Measurements from ENCODE around the gene MRPL51. TPM values are rescaled to one million over a fixed set of nuclear protein-coding genes. Genes with fewer than 3 reads are reported as not detected.

MRPL51 gene
- total RNA-seq, 2 donors from 2014 or later: 40.6 to 51.7 TPM

DNA sequence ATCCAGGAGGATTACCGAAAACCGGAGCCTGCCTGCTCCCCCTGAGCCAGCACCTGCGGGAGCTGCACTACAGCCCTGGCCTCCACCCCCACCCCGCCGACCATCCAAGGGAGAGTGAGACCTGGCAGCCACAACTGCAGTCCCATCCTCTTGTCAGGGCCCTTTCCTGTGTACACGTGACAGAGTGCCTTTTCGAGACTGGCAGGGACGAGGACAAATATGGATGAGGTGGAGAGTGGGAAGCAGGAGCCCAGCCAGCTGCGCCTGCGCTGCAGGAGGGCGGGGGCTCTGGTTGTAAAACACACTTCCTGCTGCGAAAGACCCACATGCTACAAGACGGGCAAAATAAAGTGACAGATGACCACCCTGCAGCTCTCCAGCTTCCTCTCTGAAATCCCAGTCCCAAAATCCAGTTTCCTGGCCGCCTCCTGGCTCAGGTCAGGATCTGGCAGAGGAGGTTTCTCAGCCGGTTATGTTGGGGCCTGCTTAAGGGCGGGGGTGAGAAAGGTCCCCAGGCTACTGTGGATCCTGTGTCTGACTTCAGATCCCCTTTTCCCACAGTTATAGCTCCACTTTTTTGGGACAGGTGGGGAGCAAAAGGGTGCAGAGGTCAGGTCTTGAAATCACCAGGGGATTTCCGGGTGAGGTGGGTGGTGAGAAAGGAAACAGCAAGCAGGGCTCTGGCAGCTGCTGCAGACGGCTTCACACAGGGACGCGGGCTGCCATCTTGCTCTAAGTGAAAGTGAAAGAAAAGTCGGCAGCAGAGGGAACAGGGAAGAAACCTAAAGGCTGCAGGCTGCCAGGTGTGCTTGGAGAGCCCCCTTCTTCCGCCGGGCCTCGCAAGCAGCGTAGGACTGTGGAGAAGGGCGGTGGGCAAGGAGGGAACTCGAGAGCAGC is 41.5 kb downstream of the MRPL51 start, which contains the start of gene TAPBPL:
TSS of gene TAPBPL (plus strand) at position 695 of the 897 bp plus-strand sequence. CDS start 207 bp downstream, outside the sequence.
- peaks cover 17 to 36% of the 10 kb centered on the region in 2 donors for H3K4me1 ChIP-seq (ENCODE audit: control insufficient read depth in 1 of 2, low read depth in 2 of 2)
- peak; percentile 86 for ATAC-seq (ENCODE audit: insufficient number of reproducible peaks, low FRiP score, low read depth)

DNA sequence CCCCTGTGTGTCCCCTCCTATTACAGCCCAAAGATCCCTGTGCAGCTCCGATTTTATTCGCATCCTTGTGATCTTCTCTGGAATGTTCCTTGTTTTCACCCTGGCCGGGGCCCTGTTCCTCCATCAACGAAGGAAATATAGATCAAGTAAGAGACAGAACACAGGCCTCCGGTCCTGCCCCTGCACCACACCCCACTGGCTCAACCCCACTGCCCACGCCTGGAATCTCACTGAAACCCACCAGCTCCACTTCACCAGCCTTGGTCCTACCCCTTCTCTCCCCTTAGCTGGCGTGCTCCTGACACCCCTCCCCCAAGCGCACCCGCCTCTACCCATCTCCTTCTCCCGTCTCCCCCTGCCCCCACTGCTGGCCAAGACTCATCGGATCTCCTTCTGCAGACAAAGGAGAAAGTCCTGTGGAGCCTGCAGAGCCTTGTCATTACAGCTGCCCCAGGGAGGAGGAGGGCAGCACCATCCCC is 42.2 kb downstream of the MRPL51 start:
- Histone ChIP-seq H3K4me1 (ENCODE audit: control insufficient read depth in 1 of 2, low read depth in 2 of 2) (peaks cover 17 to 36% of the 10 kb centered on the region in 2 donors), H3K4me3 (peak overlapping the region; percentile 75), H3K36me3 (peaks cover 15% of the 10 kb centered on the region), H3K27ac (peak overlapping the region; percentile 87 to 96), H3K27me3 (replicated peaks; ENCODE audit: insufficient read depth) (no peaks in the 10 kb centered on the region), H3K9me3 (no peaks in the 10 kb centered on the region)
- TF ChIP-seq, protein P1, sequence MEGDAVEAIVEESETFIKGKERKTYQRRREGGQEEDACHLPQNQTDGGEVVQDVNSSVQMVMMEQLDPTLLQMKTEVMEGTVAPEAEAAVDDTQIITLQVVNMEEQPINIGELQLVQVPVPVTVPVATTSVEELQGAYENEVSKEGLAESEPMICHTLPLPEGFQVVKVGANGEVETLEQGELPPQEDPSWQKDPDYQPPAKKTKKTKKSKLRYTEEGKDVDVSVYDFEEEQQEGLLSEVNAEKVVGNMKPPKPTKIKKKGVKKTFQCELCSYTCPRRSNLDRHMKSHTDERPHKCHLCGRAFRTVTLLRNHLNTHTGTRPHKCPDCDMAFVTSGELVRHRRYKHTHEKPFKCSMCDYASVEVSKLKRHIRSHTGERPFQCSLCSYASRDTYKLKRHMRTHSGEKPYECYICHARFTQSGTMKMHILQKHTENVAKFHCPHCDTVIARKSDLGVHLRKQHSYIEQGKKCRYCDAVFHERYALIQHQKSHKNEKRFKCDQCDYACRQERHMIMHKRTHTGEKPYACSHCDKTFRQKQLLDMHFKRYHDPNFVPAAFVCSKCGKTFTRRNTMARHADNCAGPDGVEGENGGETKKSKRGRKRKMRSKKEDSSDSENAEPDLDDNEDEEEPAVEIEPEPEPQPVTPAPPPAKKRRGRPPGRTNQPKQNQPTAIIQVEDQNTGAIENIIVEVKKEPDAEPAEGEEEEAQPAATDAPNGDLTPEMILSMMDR (IDR thresholded peaks at IDR 0.05): no peak
- DNase-seq (ENCODE audit: low spot score) (no peak), ATAC-seq (ENCODE audit: insufficient number of reproducible peaks, low FRiP score, low read depth) (no peak)

More for the DNA sequence above, 41.5 kb downstream of the MRPL51 start, which contains the start of gene TAPBPL:
- no peaks in the 10 kb centered on the region for H3K27me3 ChIP-seq (replicated peaks; ENCODE audit: insufficient read depth)
- TF ChIP-seq, protein P1 (IDR thresholded peaks at IDR 0.05): no peak
- peaks cover 17% of the 10 kb centered on the region for H3K36me3 ChIP-seq
- H3K9me3 ChIP-seq: no peaks in the 10 kb centered on the region
- peak; percentile 55 for DNase-seq (ENCODE audit: low spot score)
- H3K4me3 ChIP-seq: peak within 1 kb of the TSS; percentile 75
- peak within 1 kb of the TSS; percentile 87 to 96 for H3K27ac ChIP-seq

DNA sequence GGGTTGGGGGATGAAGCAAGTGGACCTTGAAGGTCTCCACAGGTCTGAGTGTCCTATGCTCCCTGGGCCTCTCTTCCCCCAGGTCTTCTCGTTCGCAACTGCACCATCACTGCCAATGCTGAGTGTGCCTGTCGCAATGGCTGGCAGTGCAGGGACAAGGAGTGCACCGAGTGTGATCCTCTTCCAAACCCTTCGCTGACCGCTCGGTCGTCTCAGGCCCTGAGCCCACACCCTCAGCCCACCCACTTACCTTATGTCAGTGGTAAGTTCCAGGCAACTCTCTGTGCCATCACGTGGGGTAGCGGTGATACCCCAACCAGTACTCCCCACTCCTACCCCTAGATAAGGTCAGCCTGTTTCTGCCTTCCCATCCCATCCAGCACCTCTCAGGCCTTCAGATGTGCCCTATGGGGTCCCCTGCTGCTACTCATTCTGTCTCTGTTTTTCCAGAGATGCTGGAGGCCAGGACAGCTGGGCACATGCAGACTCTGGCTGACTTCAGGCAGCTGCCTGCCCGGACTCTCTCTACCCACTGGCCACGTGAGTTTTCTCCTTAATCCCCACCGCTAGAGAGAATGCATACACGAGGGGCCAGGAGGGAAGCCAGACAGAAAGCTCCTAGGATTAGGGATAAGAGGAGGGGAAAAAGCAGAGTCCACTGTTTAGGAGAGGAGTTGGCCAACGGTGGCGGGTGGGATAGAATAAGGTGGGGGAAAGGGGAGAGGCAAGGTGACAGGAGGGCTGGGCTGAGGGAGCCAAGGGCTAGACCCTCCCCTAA is 42.8 kb downstream of the MRPL51 start:
- Histone ChIP-seq H3K9me3 (no peaks in the 10 kb centered on the region), H3K4me1 (ENCODE audit: control insufficient read depth in 1 of 2, low read depth in 2 of 2) (peaks cover 17 to 36% of the 10 kb centered on the region in 2 donors), H3K27me3 (replicated peaks; ENCODE audit: insufficient read depth) (no peaks in the 10 kb centered on the region), H3K4me3 (peak overlapping the region; percentile 75), H3K27ac (peak overlapping the region; percentile 87 to 96), H3K36me3 (peaks cover 15% of the 10 kb centered on the region)
- TF ChIP-seq, protein P1 (IDR thresholded peaks at IDR 0.05): no peak
- DNase-seq (ENCODE audit: low spot score) (no peak), ATAC-seq (ENCODE audit: insufficient number of reproducible peaks, low FRiP score, low read depth) (no peak)

DNA sequence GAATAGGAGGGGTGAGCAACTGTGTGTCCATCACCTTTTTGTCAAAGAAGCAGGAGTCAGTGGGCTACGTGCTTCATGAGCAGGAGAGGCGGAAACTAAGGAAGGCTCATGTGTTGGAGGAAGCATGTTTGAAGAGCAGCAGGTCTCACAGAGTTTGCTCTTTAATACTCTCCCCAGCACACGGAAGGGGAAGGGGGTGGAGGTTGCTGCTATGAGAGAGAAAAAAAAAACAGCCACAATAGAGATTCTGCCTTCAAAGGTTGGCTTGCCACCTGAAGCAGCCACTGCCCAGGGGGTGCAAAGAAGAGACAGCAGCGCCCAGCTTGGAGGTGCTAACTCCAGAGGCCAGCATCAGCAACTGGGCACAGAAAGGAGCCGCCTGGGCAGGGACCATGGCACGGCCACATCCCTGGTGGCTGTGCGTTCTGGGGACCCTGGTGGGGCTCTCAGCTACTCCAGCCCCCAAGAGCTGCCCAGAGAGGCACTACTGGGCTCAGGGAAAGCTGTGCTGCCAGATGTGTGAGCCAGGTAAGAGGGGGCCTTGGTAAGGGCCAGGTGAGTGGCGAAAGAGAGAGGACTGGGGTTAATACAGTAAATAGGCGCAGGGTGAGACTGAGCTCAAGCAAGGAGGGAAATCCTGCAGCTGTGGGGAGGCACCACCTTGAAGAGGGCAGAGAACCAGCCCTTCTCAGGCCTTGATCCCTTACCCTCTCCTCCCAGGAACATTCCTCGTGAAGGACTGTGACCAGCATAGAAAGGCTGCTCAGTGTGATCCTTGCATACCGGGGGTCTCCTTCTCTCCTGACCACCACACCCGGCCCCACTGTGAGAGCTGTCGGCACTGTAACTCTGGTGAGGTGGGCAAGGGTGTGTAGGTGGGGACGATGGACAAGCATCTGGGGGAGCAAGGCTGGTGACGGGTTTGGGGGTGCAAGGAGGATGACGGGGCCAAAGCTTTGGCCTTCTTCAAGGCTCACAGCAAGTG is 48.1 kb downstream of the MRPL51 start, which contains the start of gene CD27:
TSS of gene CD27 (plus strand) at position 252 of the 985 bp plus-strand sequence. CDS start at position 393, 141 bp downstream.
- no peaks in the 10 kb centered on the region for H3K9me3 ChIP-seq
- H3K4me3 ChIP-seq: no peak within 1 kb of the TSS
- H3K27ac ChIP-seq: no peak within 1 kb of the TSS
- ATAC-seq (ENCODE audit: insufficient number of reproducible peaks, low FRiP score, low read depth): no peak
- no peak for DNase-seq (ENCODE audit: low spot score)
- peaks cover 3 to 12% of the 10 kb centered on the region in 2 donors for H3K4me1 ChIP-seq (ENCODE audit: control insufficient read depth in 1 of 2, low read depth in 2 of 2)
- no peaks in the 10 kb centered on the region for H3K27me3 ChIP-seq (replicated peaks; ENCODE audit: insufficient read depth)
- TF ChIP-seq, protein P1 (IDR thresholded peaks at IDR 0.05): no peak
- H3K36me3 ChIP-seq: peaks cover 7% of the 10 kb centered on the region

All from thoracic aorta (tissue), 2 donors.